GM23338 (cell line): Measurements from ENCODE around the gene AVPR1A.

Experiments
- CREB1 ChIP-seq: fragments of 250-450 bp; sonication (Bioruptor Pico); IDR thresholded peaks from 2 replicates; pipeline ENCODE4 v1.5.0; 2020; ENCODE audit warnings: low read depth, mild to moderate bottlenecking, moderate library complexity
- EZH2 ChIP-seq: fragments of 200-600 bp; sonication (generic); IDR thresholded peaks from one replicate; pipeline ENCODE4 v1.8.0; 2017; ENCODE audit warnings: antibody characterized with exemption, mild to moderate bottlenecking, low read depth; ENCODE audit not compliant: unreplicated experiment
- EZH2phosphoT487 ChIP-seq: fragments of 200-600 bp; sonication (generic); IDR thresholded peaks from one replicate; pipeline ENCODE4 v1.8.1; 2018; ENCODE audit warnings: antibody characterized with exemption; ENCODE audit not compliant: unreplicated experiment
- JUNB ChIP-seq: IDR thresholded peaks from one replicate; pipeline ENCODE4 v1.6.1; 2016; ENCODE audit warnings: antibody characterized with exemption; ENCODE audit not compliant: unreplicated experiment
- NANOG ChIP-seq: IDR thresholded peaks from 2 replicates; pipeline ENCODE4 v1.6.1; 2016; ENCODE audit warnings: antibody characterized with exemption, borderline replicate concordance
- POLR2AphosphoS5 ChIP-seq: IDR thresholded peaks from 2 replicates; pipeline ENCODE4 v1.6.1; 2016; ENCODE audit warnings: antibody characterized with exemption, low read depth
- STAT1 ChIP-seq: IDR thresholded peaks from one replicate; pipeline ENCODE4 v1.6.1; 2016; ENCODE audit warnings: antibody characterized with exemption; ENCODE audit not compliant: unreplicated experiment
- TF ChIP-seq, protein P1 (sequence below): IDR thresholded peaks from one replicate; pipeline ENCODE4 v1.6.1; 2018; ENCODE audit warnings: antibody characterized with exemption; ENCODE audit not compliant: unreplicated experiment
- TF ChIP-seq, protein P2 (sequence below), 2 experiments: fragments of 200-600 bp in 1 of 2; sonication (generic) in 1 of 2; conservative IDR thresholded peaks; 2 replicates each; pipeline versions ENCODE4 v1.5.1 to v1.6.1; 2016 to 2017; ENCODE audit warnings: antibody characterized with exemption in 2 of 2, low read depth in 2 of 2, mild to moderate bottlenecking in 2 of 2, moderate library complexity in 1 of 2

DNA sequence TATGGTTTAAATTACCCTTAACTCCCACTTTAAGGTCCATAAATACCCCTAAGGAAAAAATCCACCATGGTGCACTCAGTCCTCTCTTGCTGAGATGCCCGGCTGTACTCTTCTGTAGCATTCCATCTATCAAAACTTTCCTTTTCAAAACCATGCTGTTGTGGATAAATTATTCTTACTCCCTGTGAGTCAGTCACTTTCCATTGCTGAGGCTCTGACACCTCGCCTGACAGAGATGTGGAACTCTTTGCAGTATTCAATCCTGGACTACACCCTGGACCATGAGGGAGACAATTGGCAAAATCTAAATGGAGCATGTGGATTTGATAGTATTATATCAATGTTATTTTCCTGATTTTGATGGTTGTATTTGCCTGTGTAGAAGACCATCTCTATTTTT, 49.1 kb downstream of the AVPR1A start:
- TF ChIP-seq, protein P1, sequence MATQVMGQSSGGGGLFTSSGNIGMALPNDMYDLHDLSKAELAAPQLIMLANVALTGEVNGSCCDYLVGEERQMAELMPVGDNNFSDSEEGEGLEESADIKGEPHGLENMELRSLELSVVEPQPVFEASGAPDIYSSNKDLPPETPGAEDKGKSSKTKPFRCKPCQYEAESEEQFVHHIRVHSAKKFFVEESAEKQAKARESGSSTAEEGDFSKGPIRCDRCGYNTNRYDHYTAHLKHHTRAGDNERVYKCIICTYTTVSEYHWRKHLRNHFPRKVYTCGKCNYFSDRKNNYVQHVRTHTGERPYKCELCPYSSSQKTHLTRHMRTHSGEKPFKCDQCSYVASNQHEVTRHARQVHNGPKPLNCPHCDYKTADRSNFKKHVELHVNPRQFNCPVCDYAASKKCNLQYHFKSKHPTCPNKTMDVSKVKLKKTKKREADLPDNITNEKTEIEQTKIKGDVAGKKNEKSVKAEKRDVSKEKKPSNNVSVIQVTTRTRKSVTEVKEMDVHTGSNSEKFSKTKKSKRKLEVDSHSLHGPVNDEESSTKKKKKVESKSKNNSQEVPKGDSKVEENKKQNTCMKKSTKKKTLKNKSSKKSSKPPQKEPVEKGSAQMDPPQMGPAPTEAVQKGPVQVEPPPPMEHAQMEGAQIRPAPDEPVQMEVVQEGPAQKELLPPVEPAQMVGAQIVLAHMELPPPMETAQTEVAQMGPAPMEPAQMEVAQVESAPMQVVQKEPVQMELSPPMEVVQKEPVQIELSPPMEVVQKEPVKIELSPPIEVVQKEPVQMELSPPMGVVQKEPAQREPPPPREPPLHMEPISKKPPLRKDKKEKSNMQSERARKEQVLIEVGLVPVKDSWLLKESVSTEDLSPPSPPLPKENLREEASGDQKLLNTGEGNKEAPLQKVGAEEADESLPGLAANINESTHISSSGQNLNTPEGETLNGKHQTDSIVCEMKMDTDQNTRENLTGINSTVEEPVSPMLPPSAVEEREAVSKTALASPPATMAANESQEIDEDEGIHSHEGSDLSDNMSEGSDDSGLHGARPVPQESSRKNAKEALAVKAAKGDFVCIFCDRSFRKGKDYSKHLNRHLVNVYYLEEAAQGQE = no peak
- TF ChIP-seq, protein P2, sequence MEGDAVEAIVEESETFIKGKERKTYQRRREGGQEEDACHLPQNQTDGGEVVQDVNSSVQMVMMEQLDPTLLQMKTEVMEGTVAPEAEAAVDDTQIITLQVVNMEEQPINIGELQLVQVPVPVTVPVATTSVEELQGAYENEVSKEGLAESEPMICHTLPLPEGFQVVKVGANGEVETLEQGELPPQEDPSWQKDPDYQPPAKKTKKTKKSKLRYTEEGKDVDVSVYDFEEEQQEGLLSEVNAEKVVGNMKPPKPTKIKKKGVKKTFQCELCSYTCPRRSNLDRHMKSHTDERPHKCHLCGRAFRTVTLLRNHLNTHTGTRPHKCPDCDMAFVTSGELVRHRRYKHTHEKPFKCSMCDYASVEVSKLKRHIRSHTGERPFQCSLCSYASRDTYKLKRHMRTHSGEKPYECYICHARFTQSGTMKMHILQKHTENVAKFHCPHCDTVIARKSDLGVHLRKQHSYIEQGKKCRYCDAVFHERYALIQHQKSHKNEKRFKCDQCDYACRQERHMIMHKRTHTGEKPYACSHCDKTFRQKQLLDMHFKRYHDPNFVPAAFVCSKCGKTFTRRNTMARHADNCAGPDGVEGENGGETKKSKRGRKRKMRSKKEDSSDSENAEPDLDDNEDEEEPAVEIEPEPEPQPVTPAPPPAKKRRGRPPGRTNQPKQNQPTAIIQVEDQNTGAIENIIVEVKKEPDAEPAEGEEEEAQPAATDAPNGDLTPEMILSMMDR (conservative IDR thresholded peaks at IDR 0.05; ENCODE audit: low read depth in 2 of 2) = no peak
- TF ChIP-seq EZH2phosphoT487 (no peak), POLR2AphosphoS5 (no peak), EZH2 (no peak), JUNB (no peak), STAT1 (no peak), CREB1 (CRISPR knock-in tag) (no peak), NANOG (no peak)
